Activated CD4-positive, alpha-beta T cell treated with anti-CD3 and anti-CD28 coated beads for 48 hours (primary cell): ENCODE results near the gene SELENOS.

Experiments used
- DNase-seq: peaks from one replicate; pipeline ENCODE4 v3.0.0-alpha.2; 2020

SELENOS gene

GRCh38 chr15:101250341-101250831, 26.9 kb downstream of the SELENOS start:
- no peak for DNase-seq

DNA sequence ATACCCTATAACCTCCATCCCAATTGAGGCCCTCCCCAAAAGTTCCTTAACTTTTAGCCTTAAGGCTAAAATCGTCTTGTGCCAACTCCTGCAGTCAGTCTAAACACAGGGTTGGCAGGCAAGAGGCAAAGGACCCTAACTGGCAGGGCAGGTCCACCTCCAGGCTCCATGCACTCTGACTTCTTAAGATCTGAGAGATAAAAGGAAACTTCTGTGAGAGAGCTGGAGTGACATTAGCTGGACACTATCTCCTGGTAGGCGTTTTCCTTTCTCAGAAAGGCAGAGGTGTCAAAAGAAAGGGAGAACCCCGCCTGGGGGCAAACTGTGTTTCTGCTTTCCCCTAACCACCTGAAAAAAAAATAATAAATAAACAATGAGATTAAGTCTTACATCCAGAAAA, 29.0 kb downstream of the SELENOS start:
- no peak for DNase-seq

DNA sequence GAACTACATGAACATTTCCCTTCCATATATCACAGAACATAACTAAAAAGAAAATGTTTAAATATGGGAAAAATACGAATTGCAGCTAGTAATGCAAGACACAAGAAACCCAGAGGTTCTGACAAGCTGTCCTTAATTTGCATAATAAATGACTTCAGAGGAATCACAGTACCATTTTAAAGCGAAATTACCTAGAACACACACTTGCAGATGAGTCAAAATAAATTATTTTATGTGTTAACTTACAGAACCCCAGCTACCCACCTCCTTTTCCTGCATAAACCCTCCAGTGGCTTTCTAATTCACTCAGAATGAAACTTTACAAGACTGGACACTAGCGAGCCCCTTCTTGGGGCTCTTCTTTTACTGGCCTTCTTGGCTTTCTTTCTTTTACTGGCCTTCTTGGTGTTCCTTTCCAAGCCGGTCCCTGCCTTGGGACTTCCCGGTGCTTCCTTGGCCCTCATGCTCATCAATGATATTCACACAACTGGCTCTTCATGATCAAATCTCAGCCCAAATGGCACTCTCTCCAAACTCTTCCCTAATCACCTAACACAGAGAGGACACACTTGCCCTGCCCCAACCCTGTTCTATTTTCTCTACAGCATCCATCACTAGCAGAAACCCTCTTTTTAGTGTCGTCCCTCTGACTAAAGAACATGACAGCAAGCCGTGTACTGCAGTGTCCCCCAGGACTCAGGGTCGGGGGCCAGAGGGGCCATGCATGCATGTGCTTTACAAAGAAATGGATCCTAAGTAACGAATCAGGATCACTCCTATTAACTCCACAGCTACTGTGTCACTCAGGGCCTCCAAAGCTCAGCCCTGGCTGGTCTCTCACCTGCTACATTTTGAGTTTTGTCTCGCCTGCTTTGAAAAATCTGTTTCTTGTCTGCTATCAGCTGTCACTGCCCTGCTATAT, 30.2 kb downstream of the SELENOS start:
- DNase-seq: no peak

DNA sequence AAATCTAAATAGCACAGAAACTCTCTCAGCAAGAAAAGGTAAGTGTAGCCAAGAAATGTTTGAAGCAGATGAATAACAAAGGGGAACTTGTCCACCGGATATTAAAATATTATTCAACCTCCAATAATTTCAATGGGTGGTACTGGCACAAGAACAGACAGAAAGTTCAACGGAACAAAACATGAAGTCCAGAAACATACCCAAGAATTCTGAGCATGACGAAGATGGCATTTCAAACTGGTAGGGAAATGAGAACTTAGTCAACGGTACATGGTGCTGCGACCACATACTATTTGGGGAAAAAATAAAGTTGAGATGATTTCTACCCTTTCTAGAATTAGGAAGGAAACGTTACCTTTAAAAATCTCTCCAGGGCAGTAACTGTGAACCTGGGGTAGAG, 30.9 kb downstream of the SELENOS start:
- no peak for DNase-seq

DNA sequence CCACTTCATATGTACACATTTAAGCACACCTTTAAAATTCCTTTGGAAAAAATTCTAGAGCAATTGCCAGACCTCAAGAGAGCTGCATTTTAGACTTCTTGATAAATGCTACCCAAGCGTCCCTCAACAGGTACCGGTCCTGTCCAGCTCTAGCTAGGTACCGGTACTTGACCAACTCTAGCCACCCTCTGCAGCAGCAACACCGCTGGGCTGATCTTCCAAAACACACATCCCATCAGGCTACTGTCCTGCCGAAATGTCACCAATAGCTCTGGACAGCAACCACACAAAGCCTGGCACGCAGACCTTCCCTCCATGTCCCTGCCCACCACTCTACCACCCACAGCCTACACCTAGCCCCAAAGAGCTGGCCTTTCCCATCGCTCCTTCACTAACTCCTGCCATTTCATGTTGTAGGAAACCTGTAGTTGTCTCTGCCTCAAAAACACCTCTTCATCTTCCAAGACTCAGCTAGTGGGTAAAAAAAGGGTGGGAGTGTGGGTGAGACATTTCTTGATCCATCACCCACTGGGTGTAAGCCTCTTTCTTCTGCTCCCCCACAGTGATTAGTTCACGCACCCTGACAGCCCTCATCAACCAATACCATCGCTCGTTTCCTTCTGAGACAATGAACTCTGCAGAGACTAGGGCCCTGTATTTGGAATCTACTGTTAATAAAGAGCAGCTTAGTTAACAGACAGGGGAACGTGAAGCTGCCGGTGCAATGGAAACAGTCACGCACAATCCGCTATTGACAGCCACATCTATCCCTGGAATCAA, 32.2 kb downstream of the SELENOS start:
- no peak for DNase-seq

- no peak for DNase-seq
These were observed 33.1 kb downstream of the SELENOS start for GRCh38 chr15:101244036-101244781.

- no peak for DNase-seq
These were observed 33.9 kb downstream of the SELENOS start for GRCh38 chr15:101243420-101243819.

GRCh38 chr15:101242999-101243336, 34.3 kb downstream of the SELENOS start:
- no peak for DNase-seq

DNA sequence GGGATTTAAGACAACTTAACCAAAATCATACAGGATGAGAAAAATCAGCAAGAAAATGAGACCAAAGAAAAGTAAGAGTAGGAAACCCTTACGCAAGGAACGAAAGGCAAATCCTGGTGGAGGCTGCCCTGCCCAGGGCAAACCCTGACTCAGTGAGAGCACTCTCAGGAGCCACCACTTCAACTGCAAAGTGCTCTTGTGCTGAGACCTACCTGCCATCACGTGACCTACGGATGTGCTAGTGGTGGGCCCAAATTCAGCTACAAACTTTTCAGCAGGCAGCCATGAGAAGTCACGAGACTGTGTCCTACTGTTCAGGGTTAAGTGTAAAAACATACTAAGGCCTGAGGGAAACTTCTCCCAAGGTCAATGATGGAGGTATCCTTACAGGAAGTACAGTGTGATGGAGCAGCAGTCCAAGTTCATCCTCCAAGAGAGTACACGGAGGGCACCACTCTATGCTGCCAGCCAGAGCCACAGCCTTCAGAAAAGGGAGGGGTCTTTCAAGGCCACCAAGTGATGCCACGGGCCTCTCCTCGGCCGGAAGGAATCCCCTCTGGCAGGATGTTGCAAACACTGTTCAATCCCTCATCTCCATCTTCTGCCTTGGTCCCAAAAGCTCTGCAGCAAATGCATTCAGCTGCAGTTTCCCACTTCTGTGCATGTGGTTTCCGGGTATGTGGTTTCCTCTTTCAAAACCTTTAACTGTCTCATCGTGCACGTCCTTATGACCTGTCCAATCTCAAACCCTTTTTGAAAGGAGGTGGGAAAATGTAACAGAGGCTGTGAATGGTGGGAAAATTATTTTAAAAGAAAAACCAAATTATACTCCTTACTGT, 34.9 kb downstream of the SELENOS start:
- peak; percentile 52 for DNase-seq

GRCh38 chr15:101240358-101240757, 36.9 kb downstream of the SELENOS start:
- DNase-seq: no peak

- no peak for DNase-seq
These were observed 37.6 kb downstream of the SELENOS start for GRCh38 chr15:101239724-101240136.

GRCh38 chr15:101237251-101237650, 40.0 kb downstream of the SELENOS start:
- DNase-seq: no peak

DNA sequence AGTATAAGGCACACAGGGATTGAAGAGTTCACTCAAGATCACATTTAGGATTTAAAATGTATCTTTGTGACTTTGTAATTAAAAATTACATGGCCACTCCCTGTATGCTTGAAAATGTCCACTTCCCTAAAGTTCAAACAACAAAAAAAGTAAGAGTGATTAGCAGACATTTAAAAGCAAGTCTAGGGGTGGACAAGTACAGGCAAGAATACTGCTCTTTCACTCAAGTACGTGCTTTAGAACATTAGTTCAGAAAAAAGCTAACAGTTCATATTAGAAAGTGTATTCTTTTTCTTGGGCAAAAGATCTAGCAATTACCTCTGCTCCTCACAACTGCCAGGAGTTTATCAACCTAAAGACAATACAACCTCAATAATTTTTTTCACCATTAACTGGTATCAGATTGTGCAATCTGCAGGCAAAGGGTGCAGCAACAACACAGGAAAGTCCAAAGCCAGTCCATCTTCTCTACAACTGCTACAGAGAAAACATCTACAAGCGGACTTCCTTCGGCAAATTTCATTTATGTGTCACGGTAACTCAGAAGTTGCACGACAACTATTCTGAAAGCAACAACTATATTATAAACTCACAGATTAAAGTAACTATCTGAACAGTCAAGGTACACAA, 43.5 kb downstream of the SELENOS start:
- no peak for DNase-seq

- DNase-seq: no peak
These were observed 44.6 kb downstream of the SELENOS start for GRCh38 chr15:101232677-101233076.

GRCh38 chr15:101228313-101228712, 49.0 kb downstream of the SELENOS start:
- no peak for DNase-seq

DNA sequence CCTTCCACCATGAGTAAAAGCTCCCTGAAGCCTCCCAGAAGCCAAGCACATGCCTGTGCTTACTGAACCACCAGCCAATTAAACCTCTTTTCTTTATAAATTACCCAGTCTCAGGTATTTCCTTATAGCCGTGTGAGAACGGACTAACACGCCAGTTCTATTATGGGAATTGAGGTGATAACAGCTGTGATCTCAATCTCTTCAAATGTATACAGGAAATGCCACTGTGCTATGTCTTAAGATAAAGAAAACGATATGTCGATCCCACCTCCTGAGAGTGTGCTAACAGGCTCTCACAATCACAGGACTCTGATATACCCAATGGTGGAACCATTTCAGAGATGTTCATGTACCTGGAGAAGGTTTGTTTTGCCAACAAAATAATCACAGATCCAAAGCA, 51.6 kb downstream of the SELENOS start:
- no peak for DNase-seq
